HCT116 (cell line): Measurements from ENCODE around the gene DBNDD2. TPM values are rescaled to one million over a fixed set of nuclear protein-coding genes. Genes with fewer than 3 reads are reported as not detected.

ENCODE experiments used
- ATAC-seq: fragments of 200-7000 bp; cut with Tn5 transposase; 2 replicates; pipeline ENCODE4 v1.9.1; 2020; ENCODE audit warnings: mild to moderate bottlenecking, moderate library complexity
- BruUV-seq: library from RNA; stranded (reverse); fragments of 400-500 nt; replicated peaks from 2 replicates; lab custom pipeline; 2021; lab: Mats Ljungman, UMichigan
- CTCF ChIA-PET: fragments of 300-600 bp; sonication (Branson Sonifier 250); formaldehyde crosslinking; loops from one replicate; lab custom pipeline; 2021; ENCODE audit warnings: antibody characterized with exemption; lab: Charles Lee
- POLR2A ChIA-PET: fragments of 300-600, 350-600 bp; sonication (Branson Sonifier 250); formaldehyde crosslinking; loops from one replicate; lab custom pipeline; 2021; ENCODE audit warnings: antibody characterized with exemption; lab: Charles Lee
- RAD21 ChIA-PET, 2 experiments: fragments of 300-600 bp; sonication (Branson Sonifier 250); formaldehyde crosslinking; loops; one replicate each; lab custom pipeline; 2023; ENCODE audit warnings: low total read pairs in 2 of 2; ENCODE audit not compliant: uncharacterized antibody in 2 of 2, unreplicated experiment in 2 of 2, low non-redundant PET in 1 of 2; lab: Charles Lee
- DNase-seq: peaks from one replicate; pipeline ENCODE4 v3.0.0-alpha.2; 2010; ENCODE audit warnings: low read depth, low spot score
- H2AFZ ChIP-seq: fragments of 200-600 bp; shearing (Covaris generic), sonication (generic); 2 replicates; pipeline ENCODE4 v1.6.1; 2017; ENCODE audit warnings: low read depth, mixed run types, mixed read lengths, antibody characterized with exemption, low read length; ENCODE audit not compliant: poor library complexity, severe bottlenecking
- H3K27ac ChIP-seq: 2 replicates; pipeline ENCODE4 v1.5.1; 2012; ENCODE audit warnings: low read depth, low read length
- H3K27me3 ChIP-seq: fragments of 200-600 bp; sonication (generic); 2 replicates; pipeline ENCODE4 v1.6.1; 2016; ENCODE audit warnings: mixed run types, low read length, mixed read lengths; ENCODE audit not compliant: insufficient read depth
- H3K36me3 ChIP-seq, 2 experiments: fragments of 200-500 bp in 1 of 2; fragments of 200-600 bp in 1 of 2; sonication (Bioruptor generic) in 1 of 2; sonication (generic) in 1 of 2; 2 replicates each; pipeline versions ENCODE4 v1.5.1 to v1.6.1; 2014 to 2016; ENCODE audit warnings: low read length in 2 of 2, inconsistent platforms in 1 of 2, mixed read lengths in 1 of 2, mixed run types in 1 of 2; ENCODE audit not compliant: insufficient read depth in 2 of 2, control insufficient read depth in 1 of 2
- H3K4me1 ChIP-seq, 2 experiments: fragments of 200-600 bp in 1 of 2; sonication (generic) in 1 of 2; 2 replicates each; pipeline versions ENCODE4 v1.5.1 to v1.6.1; 2012 to 2017; ENCODE audit warnings: low read length in 2 of 2, inconsistent platforms in 1 of 2, mild to moderate bottlenecking in 1 of 2, mixed read lengths in 1 of 2, mixed run types in 1 of 2, moderate library complexity in 1 of 2; ENCODE audit not compliant: insufficient read depth in 2 of 2, control insufficient read depth in 1 of 2
- H3K4me2 ChIP-seq: fragments of 200-600 bp; sonication (generic); 2 replicates; pipeline ENCODE4 v1.6.1; 2017; ENCODE audit warnings: mixed run types, low read length, mixed read lengths
- H3K4me3 ChIP-seq, 2 experiments: fragments of 200-600 bp in 1 of 2; sonication (generic) in 1 of 2; replicated peaks in 1 of 2; 2 replicates each; pipeline ENCODE4 v1.5.1; 2011 to 2016; ENCODE audit warnings: low read length in 2 of 2, control low read depth in 1 of 2, low read depth in 1 of 2, mild to moderate bottlenecking in 1 of 2, mixed read lengths in 1 of 2, mixed run types in 1 of 2
- H3K79me2 ChIP-seq: fragments of 200-600 bp; sonication (generic); 2 replicates; pipeline ENCODE4 v1.6.1; 2017; ENCODE audit warnings: mild to moderate bottlenecking, mixed run types, low read length, moderate library complexity, mixed read lengths; ENCODE audit not compliant: insufficient read depth
- H3K9ac ChIP-seq: fragments of 200-600 bp; sonication (generic); 2 replicates; pipeline ENCODE4 v1.6.1; 2016; ENCODE audit warnings: low read length, mixed read lengths
- H3K9me2 ChIP-seq: fragments of 200-600 bp; sonication (generic), shearing (Covaris generic); 2 replicates; pipeline ENCODE4 v1.6.1; 2017; ENCODE audit warnings: mixed run types, mild to moderate bottlenecking, moderate library complexity; ENCODE audit not compliant: insufficient read depth
- H3K9me3 ChIP-seq, 2 experiments: fragments of 200-500 bp in 1 of 2; fragments of 200-600 bp in 1 of 2; sonication (Bioruptor generic) in 1 of 2; sonication (generic) in 1 of 2; 2 replicates each; pipeline ENCODE4 v1.6.1; 2014 to 2017; ENCODE audit warnings: low read length in 2 of 2, mixed read lengths in 2 of 2, inconsistent platforms in 1 of 2, low read depth in 1 of 2, mild to moderate bottlenecking in 1 of 2, mixed run types in 1 of 2, moderate library complexity in 1 of 2; ENCODE audit not compliant: control insufficient read depth in 1 of 2, insufficient read depth in 1 of 2
- H4K20me1 ChIP-seq: fragments of 200-600 bp; sonication (generic), shearing (Covaris generic); 2 replicates; pipeline ENCODE4 v1.6.1; 2017; ENCODE audit warnings: mixed run types, mild to moderate bottlenecking, moderate library complexity; ENCODE audit not compliant: insufficient read depth
- EGR1 ChIP-seq: IDR thresholded peaks from 2 replicates; pipeline ENCODE4 v1.6.1; 2012; ENCODE audit warnings: low read depth
- ELF1 ChIP-seq: IDR thresholded peaks from 2 replicates; pipeline ENCODE4 v1.6.1; 2012; ENCODE audit warnings: low read depth, borderline replicate concordance
- EZH2 ChIP-seq: fragments of 200-600 bp; sonication (generic); IDR thresholded peaks from 2 replicates; pipeline ENCODE4 v1.6.1; 2017; ENCODE audit warnings: antibody characterized with exemption, mixed run types
- EZH2phosphoT487 ChIP-seq: fragments of 200-600 bp; IDR thresholded peaks from 2 replicates; pipeline ENCODE4 v1.6.1; 2018; ENCODE audit warnings: antibody characterized with exemption, borderline replicate concordance
- FOSL1 ChIP-seq: IDR thresholded peaks from 2 replicates; pipeline ENCODE4 v1.6.1; 2012; ENCODE audit warnings: low read depth
- POLR2AphosphoS5 ChIP-seq: IDR thresholded peaks from 2 replicates; pipeline ENCODE4 v1.6.1; 2011; ENCODE audit warnings: mild to moderate bottlenecking, low read depth, low read length, moderate library complexity
- RAD21 ChIP-seq: IDR thresholded peaks from 2 replicates; pipeline ENCODE4 v1.6.1; 2012; ENCODE audit warnings: low read depth, mild to moderate bottlenecking
- SIN3A ChIP-seq: IDR thresholded peaks from 2 replicates; pipeline ENCODE4 v1.6.1; 2012; ENCODE audit warnings: low read depth
- SP1 ChIP-seq: IDR thresholded peaks from 2 replicates; pipeline ENCODE4 v1.6.1; 2012; ENCODE audit warnings: low read depth
- TCF7L2 ChIP-seq: IDR thresholded peaks from 2 replicates; pipeline ENCODE4 v1.7.0; 2011; ENCODE audit warnings: borderline replicate concordance, inconsistent platforms; ENCODE audit not compliant: insufficient read depth, insufficient read length; ENCODE audit errors: extremely low read depth
- YY1 ChIP-seq: IDR thresholded peaks from 2 replicates; pipeline ENCODE4 v1.6.1; 2011; ENCODE audit warnings: low read length, low read depth, moderate library complexity, mild to moderate bottlenecking; ENCODE audit not compliant: insufficient replicate concordance; ENCODE audit errors: extremely low read depth
- intact Hi-C: fragments of 100-400 bp; cut with micrococcal nuclease; formaldehyde crosslinking; loops from 2 replicates; pipeline ENCODE4 v1.10.0; 2022
- total RNA-seq: library from RNA; stranded (reverse); gene quantifications from one replicate; pipeline ENCODE4 v1.2.1, GENCODE V29; 2021; ENCODE audit not compliant: unreplicated experiment
- TF ChIP-seq, protein P1 (sequence below): IDR thresholded peaks from 2 replicates; pipeline ENCODE4 v1.6.1; 2012
- TF ChIP-seq, protein P2 (sequence below): IDR thresholded peaks from 2 replicates; pipeline ENCODE4 v1.6.1; 2012
- TF ChIP-seq, protein P3 (sequence below): IDR thresholded peaks from 2 replicates; pipeline ENCODE4 v1.6.1; 2011; ENCODE audit warnings: mild to moderate bottlenecking, low read length, moderate library complexity; ENCODE audit not compliant: insufficient replicate concordance; ENCODE audit errors: extremely low read depth

The DBNDD2 gene
- total RNA-seq, 1 experiment from 2014 or later = 44.2 TPM

DNA sequence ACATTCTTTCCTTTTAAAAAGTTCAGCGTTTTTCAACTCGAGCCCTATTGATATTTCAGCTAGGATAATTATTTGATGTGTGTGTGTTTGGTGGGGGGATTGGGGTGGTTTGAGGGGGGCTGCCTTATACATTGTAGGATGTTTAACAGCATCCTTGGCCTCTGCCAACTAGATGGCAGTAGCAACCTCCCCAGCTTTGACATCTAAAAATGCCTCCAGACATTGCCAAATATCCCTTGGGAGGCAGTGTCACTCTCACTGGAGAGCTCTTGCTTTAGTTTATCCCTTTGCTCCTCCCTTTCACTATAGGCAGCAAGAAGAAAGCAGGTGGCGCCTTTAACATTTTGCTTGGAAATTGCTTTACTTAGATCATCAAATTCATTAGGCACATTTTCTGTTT lies 15.4 kb upstream of the DBNDD2 start:
- Histone ChIP-seq H3K36me3 (no peaks in the 10 kb centered on the region), H3K4me1 (no peaks in the 10 kb centered on the region), H2AFZ (no peak overlapping the region), H3K9ac (no peak overlapping the region), H4K20me1 (no peaks in the 10 kb centered on the region), H3K4me2 (no peak overlapping the region), H3K79me2 (no peaks in the 10 kb centered on the region), H3K27ac (no peak overlapping the region), H3K27me3 (no peaks in the 10 kb centered on the region), H3K9me2 (no peaks in the 10 kb centered on the region), H3K9me3 (no peaks in the 10 kb centered on the region), H3K4me3 (no peak overlapping the region)
- ATAC-seq (peak; percentile 32; the same call in 1 of the 2 replicates), DNase-seq (no peak)
- ChIA-PET RAD21 (no interaction called here), POLR2A (interaction anchor here (0.6 to 1.0 kb wide), 2 partner anchors 11 to 24 kb away, joined by 3 to 5 read pairs; no protein-coding TSS in a partner anchor), CTCF (interaction anchor here (0.6 to 2.5 kb wide), 6 partner anchors 18 to 141 kb away, joined by 3 to 10 read pairs (median 5); partner anchors contain the start of gene SYS1)
- BruUV-seq = no TSS peak
- TF ChIP-seq RAD21 = peak; percentile 28; the same call in 1 of the 2 replicates
- TF ChIP-seq POLR2AphosphoS5 = no peak
- intact Hi-C loops = no loop called here

DNA sequence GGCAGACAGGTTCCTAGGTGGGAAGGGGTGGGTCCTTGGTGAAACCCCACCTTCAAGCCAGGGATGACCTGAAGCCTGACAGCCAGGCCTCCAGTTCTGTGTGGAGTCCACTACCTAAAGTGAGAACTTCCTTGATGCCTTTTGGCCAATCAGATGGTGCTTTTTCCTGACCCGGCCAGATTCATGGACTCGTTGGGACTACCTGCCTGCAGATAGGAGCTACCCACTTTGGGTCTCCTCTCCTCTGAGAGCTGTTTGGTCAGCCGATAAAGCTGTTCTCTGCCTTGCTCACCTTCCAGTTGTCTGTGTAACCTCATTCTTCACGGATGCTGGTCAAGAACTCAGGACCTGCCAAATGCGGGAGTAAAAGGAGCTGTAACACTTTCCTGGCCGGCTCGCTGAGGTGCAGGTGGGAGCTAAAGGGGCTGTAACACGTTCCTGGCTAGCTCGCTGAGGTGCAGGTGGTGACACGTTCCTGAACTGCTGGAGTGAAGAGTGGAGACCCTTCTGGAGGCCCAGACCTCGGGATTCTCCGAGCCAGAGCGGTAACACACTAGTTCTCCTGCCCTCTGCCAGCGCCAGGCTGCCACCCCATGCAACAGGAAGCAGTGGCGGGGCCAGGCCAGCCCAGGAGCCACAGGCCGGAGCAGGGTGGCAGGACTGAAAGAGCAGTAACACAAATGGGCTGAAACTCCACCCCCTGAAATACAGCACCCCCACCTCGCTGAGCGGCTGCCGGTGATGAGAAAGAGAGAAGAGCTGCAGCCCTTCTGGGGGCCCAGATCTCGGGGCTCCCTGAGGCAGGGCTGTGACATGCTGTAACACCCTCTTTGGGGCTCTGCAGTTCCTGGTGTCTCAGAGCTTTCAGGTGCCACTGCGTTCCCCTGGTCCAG lies 13.6 kb upstream of the DBNDD2 start:
- intact Hi-C loops = no loop called here
- ATAC-seq = no peak
- no TSS peak for BruUV-seq
- POLR2A ChIA-PET = no interaction called here
- RAD21 ChIA-PET = no interaction called here
- Histone ChIP-seq H3K4me2 (no peak overlapping the region), H3K36me3 (no peaks in the 10 kb centered on the region)
- CTCF ChIA-PET = no interaction called here
- TF ChIP-seq EZH2phosphoT487 (no peak), SIN3A (no peak), SP1 (no peak), RAD21 (no peak), TCF7L2 (no peak), EZH2 (no peak), ELF1 (no peak), POLR2AphosphoS5 (no peak), EGR1 (no peak), YY1 (no peak), FOSL1 (no peak)
- TF ChIP-seq, protein P1, sequence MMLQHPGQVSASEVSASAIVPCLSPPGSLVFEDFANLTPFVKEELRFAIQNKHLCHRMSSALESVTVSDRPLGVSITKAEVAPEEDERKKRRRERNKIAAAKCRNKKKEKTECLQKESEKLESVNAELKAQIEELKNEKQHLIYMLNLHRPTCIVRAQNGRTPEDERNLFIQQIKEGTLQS = no peak
- TF ChIP-seq, protein P2, sequence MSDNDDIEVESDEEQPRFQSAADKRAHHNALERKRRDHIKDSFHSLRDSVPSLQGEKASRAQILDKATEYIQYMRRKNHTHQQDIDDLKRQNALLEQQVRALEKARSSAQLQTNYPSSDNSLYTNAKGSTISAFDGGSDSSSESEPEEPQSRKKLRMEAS = no peak
- TF ChIP-seq, protein P3, sequence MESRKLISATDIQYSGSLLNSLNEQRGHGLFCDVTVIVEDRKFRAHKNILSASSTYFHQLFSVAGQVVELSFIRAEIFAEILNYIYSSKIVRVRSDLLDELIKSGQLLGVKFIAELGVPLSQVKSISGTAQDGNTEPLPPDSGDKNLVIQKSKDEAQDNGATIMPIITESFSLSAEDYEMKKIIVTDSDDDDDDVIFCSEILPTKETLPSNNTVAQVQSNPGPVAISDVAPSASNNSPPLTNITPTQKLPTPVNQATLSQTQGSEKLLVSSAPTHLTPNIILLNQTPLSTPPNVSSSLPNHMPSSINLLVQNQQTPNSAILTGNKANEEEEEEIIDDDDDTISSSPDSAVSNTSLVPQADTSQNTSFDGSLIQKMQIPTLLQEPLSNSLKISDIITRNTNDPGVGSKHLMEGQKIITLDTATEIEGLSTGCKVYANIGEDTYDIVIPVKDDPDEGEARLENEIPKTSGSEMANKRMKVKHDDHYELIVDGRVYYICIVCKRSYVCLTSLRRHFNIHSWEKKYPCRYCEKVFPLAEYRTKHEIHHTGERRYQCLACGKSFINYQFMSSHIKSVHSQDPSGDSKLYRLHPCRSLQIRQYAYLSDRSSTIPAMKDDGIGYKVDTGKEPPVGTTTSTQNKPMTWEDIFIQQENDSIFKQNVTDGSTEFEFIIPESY = no peak
- TF ChIP-seq, all 23 proteins: peak for 0
- Histone ChIP-seq H3K27me3 (no peaks in the 10 kb centered on the region), H3K27ac (no peak overlapping the region), H3K4me3 (no peak overlapping the region), H3K9me3 (peaks cover 0 to under 1% of the 10 kb centered on the region in 2 experiments; a peak in 1 of 4 replicates), H3K4me1 (no peaks in the 10 kb centered on the region), H3K9me2 (no peaks in the 10 kb centered on the region), H4K20me1 (no peaks in the 10 kb centered on the region), H3K9ac (no peak overlapping the region), H3K79me2 (no peaks in the 10 kb centered on the region), H2AFZ (no peak overlapping the region)
- DNase-seq = no peak
